Measurements from ENCODE around the gene RIMS1.

RIMS1 gene, protein sequence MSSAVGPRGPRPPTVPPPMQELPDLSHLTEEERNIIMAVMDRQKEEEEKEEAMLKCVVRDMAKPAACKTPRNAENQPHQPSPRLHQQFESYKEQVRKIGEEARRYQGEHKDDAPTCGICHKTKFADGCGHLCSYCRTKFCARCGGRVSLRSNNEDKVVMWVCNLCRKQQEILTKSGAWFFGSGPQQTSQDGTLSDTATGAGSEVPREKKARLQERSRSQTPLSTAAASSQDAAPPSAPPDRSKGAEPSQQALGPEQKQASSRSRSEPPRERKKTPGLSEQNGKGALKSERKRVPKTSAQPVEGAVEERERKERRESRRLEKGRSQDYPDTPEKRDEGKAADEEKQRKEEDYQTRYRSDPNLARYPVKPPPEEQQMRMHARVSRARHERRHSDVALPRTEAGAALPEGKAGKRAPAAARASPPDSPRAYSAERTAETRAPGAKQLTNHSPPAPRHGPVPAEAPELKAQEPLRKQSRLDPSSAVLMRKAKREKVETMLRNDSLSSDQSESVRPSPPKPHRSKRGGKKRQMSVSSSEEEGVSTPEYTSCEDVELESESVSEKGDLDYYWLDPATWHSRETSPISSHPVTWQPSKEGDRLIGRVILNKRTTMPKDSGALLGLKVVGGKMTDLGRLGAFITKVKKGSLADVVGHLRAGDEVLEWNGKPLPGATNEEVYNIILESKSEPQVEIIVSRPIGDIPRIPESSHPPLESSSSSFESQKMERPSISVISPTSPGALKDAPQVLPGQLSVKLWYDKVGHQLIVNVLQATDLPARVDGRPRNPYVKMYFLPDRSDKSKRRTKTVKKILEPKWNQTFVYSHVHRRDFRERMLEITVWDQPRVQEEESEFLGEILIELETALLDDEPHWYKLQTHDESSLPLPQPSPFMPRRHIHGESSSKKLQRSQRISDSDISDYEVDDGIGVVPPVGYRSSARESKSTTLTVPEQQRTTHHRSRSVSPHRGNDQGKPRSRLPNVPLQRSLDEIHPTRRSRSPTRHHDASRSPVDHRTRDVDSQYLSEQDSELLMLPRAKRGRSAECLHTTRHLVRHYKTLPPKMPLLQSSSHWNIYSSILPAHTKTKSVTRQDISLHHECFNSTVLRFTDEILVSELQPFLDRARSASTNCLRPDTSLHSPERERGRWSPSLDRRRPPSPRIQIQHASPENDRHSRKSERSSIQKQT (N-terminal part only)

DNA sequence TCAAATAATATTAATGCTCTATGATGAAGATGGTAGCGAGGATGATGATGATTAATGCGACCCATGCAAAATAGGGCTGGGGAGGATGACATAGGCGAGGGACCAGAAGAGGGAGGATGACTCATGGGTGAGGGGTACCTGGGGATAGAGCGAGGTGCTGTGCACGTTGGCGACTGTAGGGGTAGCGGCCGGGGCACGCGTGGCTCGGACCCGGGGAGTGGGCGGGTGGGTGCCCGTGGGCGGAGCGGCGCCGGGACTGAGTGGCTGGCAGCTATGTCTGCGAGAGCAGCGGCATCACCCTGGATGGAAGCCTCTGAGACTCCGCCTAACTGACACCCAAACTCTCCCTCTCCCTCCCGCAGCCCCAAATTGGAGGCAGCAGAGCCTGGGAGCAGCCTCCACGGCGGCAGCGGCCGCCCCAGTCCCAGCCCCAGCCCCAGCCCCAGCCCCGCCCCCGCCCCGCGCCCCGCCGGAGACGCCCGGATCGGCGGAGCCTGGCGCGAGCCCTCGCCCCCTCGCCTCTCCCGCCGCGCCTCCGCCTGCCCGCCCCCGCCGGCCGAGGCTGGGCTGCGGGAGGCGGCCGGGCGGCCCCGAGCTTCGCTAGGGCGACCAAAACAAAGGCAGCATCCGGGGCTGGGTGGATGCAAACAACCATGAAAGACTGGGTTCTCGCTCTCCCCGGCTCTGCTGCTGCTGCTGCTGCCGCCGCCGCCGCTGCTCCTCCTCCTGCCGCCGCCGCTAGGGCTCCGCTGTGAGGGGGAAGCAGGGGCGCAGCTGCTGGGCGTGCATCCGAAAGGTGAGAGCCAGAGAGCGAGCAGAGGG lies at the start of gene RIMS1:
TSS of gene RIMS1 (plus strand) at position 367 of the 822 bp plus-strand sequence. CDS start 474 bp downstream, outside the sequence.
- no peak within 1 kb of the TSS for H3K27ac ChIP-seq
- H3K4me3 ChIP-seq, result peak within 1 kb of the TSS in 3 of 7 experiments; percentile 3 to 22 (median 19)

DNA sequence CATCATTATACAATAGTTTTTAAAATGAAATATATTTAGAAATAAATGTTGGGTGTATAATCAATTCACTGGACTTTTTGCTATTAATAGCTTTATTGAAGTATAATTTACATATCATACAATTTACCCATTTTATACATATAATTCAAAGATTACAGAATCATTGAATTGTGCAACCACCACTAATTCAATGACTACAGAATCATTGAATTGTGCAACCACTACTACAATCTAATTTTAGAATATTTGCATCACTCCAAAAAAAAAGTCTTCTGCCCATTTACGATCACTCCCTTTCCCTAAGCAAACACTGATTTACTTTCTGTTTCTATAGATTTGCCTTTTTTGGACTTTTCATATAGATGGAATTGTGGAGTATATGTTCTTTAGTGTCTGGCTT lies 35.1 kb upstream of the RIMS1 start:
- H3K27ac ChIP-seq, result no peak overlapping the region
- H3K4me3 ChIP-seq, result no peak overlapping the region

DNA sequence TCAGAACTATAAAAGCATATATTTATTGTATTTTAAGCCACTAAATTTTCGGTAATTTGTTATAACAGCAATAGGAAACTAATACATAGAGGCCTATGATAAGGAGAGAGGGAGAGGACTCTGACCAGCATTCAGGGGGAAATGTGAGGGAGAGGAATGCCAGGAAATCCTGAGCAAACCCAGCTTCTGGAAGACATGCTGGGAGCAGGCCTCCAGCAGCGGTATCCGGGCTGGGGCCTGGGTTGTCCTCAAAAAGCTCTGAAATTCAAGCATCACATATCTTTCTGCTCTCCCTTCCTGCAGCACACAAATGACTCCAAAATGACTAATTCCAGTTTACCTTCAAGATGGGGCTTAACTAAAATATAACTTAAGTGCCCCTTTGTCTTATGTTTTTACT lies 33.4 kb upstream of the RIMS1 start:
- no peak overlapping the region for H3K27ac ChIP-seq
- H3K4me3 ChIP-seq, result no peak overlapping the region

DNA sequence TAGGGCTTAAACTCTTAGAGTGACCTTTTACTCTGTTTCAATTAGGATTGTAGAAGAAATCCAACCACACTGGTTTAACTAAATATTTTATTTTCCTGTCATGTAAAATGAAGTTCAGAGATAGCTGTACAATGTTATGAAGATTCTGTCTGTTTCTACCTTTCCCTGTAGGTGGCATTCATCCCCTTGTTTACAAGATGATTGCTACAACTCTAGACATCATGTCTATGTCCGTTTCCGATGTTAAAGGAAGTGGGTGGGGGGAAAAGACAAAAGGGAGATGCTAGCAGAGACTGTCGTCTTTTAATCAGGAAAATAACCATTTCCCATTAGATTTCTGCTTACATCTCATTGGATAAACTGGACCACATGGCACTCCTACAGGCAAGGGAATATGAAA lies 30.9 kb upstream of the RIMS1 start:
- no peak overlapping the region for H3K27ac ChIP-seq
- no peak overlapping the region for H3K4me3 ChIP-seq

DNA sequence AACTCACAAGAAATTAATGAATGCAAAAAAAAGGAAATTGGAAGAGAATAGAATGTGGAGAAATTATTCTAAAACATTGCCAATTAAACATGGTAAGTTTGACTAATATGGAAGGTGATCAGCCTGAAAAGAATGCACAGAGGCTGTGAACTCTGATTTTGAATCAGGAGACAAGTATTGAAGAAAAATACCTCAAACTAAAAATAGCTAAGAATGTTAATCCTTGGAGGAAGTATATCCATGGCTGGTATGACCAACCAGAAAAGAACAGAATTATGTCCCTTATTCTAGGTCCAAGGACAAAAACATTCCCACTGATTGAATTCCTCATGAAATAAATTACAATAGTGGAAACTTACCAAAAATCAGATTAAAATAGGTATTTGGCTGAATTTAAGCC lies 7.3 kb upstream of the RIMS1 start:
- Histone ChIP-seq H3K27ac (no peak overlapping the region), H3K4me3 (no peak overlapping the region)

DNA sequence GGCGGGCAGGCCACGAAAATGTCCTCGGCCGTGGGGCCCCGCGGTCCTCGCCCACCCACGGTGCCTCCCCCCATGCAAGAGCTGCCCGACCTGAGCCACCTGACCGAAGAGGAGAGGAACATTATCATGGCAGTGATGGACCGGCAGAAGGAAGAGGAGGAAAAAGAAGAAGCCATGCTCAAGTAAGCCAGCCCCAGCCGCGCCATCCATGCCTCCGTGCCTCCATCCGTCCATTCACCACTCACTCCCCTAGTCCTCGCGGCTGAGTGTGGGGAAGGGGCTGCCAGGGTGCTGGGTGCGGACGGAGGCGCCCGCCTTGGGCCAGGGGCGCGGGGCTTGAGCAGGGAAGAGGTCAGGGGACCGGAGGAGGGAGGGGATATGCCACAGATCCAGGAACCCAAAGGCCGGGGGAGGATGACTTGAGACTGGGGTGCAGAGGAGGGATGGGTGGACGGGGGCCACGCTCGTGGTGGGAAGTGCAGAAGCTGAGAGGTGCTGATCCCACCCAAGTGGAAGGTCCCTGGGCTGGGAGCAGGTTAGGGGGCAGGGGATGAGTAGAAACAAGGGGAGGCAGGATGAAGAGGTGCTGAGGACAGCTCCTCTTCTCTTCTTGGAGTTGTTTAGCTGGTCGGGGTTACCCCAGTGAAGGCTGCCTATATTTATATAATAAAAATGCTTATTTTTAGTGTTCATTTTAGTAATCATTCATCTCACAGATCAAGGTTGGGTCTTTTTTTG lies 825 bp downstream of the RIMS1 start:
- H3K27ac ChIP-seq, result no peak overlapping the region
- peak overlapping the region in 2 of 7 experiments; percentile 19 to 22 for H3K4me3 ChIP-seq

DNA sequence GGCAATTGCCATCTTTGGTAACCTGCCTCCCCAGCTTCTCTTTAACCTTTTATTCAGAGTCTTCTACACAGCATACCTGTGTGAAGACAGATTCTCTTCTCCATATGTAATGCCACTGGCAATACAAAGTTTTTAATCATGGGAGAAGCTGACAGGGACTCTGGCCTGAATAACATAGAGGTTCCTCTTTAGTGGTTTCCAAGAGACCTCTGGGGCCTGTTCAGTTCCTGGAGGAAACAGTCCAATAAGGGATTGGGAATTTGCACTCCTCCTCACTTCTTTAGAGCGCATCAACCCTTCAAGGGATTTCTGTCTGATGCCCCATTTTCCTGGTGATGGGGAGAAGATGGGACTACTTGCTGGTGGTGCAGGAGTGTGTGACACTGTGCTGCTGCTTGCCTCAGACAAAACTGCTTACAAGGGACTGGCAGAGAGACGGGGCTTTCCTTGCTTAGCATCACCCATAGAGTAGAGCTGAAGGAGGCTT lies 1.4 kb downstream of the RIMS1 start:
- no peak overlapping the region for H3K27ac ChIP-seq
- no peak overlapping the region for H3K4me3 ChIP-seq

DNA sequence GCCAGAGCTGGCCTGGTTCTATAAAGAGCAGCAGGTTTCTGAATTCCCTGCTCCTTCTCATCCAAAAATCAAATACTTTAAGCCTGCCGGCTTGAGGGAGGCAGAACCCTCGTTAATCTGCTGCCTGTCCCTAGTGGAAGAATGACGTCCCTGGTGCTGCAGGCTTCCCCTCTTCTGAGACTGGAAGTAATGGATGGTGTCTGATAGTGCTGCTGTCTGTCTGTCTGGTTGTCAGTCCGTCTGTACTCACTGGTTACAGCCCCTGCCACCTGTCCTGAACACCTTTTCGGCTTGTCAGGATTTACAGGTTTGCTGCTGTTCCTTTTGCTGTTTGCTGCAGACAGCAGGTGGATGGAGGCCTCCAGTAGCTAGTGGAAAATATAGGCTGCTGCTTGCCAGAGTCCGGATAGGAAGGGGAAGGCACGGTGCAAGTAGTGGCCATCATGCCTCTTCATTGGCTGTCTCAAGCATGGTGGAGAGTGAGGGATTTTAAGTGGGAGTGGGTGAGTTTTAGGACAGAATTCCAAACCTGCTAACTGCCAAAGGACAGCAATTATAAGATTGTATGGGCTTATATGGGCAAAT lies 2.5 kb downstream of the RIMS1 start:
- Histone ChIP-seq H3K27ac (no peak overlapping the region), H3K4me3 (no peak overlapping the region)

DNA sequence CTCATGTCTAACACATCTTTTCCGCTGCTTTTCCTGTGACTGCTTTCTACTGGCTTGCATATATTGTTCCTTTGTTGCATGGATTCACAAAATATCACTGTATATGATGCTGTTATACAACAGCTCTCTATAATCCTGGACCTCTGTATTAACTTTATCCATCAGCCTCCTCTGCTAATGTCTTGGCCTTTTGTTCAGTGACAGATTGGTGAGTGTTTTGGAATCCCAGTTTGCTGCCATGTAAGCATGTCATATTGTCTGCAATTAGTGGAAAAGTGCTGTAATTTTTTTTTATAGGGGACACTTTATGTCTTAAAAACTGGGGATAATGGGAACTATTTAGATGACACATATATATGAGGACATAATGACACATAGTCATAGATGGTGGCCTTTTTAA lies 3.0 kb downstream of the RIMS1 start:
- H3K27ac ChIP-seq, result no peak overlapping the region
- H3K4me3 ChIP-seq, result no peak overlapping the region

DNA sequence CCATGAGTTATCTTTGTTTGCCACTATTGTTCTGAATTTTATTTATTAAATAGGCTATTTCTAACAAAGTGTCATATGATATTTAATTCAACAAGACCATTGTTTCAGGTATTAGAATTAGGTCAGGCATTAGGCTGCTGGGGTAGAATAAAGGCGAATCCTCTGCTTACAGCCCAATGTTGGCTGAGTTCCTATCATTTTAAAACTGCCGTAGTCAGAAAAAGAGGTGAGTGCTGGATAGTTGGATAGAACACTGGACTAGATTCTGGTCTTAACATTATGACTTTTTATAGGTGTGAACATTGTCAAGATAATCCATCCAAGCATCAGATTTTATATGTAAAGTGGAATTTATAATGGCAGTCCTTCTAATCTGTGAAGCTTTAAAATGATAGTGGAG lies 6.3 kb downstream of the RIMS1 start:
- H3K27ac ChIP-seq, result no peak overlapping the region
- no peak overlapping the region for H3K4me3 ChIP-seq

DNA sequence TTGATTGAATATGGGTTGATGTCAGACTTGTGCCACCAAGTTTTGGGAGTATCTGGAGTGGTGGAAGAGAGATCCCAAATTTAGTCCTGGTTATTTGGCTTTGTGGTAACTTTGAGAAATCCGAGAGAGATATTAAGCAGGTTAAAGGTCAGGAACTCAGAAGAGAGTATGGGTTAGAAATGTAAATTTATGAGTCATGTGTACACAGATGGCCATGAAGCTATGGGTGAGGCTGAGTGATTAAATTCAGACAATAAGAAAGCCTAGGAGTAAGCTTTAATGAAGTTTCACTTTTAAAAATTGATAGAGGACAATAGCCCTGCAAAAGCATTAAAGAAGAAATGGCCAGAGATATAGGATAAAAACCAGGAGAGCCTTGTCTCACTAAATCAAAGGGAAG lies 14.3 kb downstream of the RIMS1 start:
- no peak overlapping the region for H3K27ac ChIP-seq
- no peak overlapping the region for H3K4me3 ChIP-seq

DNA sequence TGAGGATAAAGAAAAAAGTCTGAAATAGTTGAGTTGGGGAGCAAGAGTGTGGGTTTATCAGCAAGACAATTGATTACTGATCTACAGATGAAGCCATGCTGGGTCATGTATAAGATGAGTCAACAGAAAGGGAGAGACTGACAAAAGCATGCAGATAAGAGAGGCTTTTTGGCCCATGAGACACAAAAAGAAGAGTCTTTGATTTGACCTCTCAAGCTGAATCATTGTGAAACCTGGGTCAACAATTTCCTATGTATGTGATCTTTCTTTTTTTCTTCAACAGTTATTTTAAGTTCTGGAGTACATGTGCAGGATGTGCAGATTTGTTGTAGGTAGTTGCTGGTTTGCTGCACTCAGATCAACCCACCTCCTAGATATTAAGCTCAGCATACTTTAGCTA lies 15.9 kb downstream of the RIMS1 start:
- no peak overlapping the region for H3K27ac ChIP-seq
- H3K4me3 ChIP-seq, result no peak overlapping the region

DNA sequence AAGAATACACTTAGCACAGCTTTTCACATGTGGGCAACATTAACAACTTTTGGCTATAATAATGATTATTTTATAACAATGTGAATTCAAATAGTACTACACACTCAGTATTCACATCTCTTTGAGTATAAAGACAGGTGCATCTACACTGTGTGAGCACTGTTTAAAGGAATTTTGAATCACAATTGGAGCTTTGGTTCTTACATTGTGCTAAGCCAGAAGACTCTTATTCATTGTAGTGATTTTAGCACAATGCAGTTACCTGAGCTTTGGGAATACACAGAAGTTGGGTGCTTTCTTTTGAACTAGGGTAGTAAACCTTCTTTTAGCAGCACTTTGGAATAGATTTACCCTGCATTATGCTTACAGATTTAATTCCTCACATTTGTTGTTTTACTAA lies 20.5 kb downstream of the RIMS1 start:
- no peak overlapping the region for H3K27ac ChIP-seq
- no peak overlapping the region for H3K4me3 ChIP-seq

DNA sequence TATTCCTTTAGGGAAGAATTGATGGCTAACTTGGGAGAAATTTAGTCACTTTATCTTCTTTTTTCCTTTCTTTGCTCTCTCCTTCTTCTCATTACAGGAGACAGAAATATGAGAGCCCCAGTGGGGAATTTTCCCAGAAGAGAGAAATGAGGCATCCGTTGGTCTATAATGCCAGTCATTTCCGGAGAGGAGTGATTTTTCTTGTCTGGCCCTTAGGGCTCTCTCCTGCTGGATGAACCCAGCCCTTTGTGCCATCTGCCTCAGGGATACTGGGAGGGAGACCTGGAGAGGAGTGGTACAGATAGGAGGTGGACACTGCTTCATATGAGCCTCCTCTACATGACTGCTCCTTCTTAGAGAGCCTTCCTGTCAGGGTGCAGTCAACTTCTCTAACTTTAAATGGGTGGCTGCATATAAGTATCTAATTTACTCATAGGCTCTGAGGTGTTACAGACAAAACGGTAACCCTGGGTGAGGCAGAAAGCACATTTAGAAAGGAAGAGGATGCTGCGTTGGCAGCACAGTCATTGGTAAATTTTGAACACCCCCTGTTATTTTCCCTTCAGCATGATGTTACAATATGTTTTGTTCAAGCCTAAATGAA lies 21.9 kb downstream of the RIMS1 start:
- Histone ChIP-seq H3K27ac (no peak overlapping the region), H3K4me3 (no peak overlapping the region)

DNA sequence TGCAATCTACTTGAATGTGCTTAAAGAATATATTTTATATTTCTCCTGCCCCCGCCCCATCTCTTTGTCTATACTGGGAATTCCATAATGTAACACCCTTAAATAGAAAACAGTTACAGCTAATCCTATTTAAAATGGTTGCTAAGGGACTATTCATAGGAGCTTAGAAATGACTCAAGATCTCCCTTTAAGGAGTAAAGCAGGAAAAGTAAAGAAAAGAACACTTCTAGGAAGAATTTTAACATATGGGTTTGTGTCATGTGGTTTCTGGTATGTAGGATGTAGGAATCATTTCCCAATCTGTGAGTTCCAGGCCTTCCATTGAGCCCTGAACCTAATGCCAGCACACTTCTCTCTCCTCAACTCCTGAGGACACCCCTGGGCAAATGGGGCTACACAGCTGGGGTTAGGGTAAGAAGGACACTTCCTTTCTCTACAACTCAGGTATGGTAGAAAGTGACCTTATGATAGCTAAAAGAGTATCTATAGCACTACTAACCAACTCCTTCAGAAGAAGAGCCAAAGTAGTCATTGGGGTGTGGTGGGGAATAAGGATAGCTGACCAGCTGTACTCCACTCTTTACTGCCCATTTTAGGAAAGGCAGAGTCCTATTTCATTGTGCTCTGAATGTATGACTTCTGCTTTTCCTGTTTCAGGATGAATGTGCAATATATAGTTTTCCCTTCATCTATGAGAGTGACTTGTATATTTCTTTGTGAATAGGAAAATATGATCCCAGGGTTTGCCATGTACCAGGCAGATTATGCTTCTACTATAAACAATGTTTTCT lies 27.3 kb downstream of the RIMS1 start:
- Histone ChIP-seq H3K4me3 (no peak overlapping the region), H3K27ac (no peak overlapping the region)

DNA sequence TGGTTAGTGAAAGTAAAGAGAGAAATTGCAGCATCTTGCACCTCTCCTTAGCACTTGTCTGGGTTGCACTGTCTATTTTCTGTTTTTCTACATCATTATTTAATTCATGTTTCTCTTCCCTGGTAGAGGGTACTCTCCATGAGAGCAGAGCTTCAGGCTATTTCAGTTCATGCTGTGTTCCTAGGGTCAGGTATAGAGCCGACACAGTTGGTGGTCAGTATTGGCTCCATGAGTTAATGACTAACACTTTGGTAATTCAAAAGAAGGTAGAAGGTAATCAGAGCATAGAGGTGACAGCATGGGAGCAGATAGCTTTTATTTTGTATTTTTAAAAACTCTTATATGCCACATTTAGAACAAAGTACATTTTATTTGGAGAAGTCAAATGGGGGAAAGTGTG lies 42.7 kb downstream of the RIMS1 start:
- no peak overlapping the region for H3K27ac ChIP-seq

DNA sequence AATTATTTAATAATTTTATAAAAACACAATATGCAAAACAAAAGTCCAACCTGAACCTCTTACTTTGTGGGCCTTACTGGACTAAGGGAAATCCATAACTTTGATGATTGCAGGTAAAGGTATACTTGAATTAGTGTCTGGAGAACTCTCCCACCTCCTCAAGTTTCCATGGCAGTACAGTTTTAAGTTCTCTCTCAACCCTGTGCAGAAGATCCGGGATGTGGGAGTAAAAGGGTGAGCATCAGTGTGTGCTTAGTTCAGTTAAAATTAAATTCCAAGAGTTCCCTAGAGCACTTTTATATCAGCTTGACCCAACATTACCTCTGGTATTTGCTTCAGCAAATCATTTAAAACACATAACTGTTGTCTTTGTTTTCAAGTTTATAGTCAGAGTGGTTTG lies 47.5 kb downstream of the RIMS1 start:
- Histone ChIP-seq H3K27ac (no peak overlapping the region), H3K4me3 (no peak overlapping the region)

More for the DNA sequence above, 42.7 kb downstream of the RIMS1 start:
- no peak overlapping the region for H3K4me3 ChIP-seq
